ENCODE data around the gene WASF3. TPM values are rescaled to one million over a fixed set of nuclear protein-coding genes. Genes with fewer than 3 reads are reported as not detected.

WASF3 gene
- total and polyA plus RNA-seq, 10 of the 15 experiments (the other 5 are each of a cell fraction or from before 2014, with no cell fraction given): under 0.01 to 0.10 (median 0.01) TPM; not detected in 7

DNA sequence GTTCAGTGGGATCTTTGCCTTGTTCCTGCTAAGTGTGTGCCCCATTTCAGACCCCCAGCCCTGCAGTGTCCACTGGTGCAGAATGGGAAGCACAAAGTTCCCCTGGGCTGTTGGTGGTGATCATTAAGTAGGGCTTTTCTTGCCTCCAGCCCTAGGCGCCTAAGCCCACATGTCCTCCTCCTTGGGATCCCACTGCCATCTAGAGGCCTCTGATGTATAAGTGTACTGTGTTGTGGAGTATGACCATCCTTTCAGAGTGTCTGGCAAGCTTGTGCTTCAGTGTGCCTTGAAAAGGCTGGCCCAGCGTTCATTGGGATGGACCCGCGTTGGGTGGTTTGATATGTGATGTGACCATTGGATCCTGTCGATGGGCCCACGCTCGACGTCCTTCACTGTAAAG is 71.2 kb downstream of the WASF3 start:
- Histone ChIP-seq H3K27ac (ENCODE audit: control insufficient read depth, insufficient read depth) (no peak overlapping the region), H3K4me3 (no peak overlapping the region), H3K9me3 (replicated peaks; ENCODE audit: control insufficient read depth, insufficient read depth, low read length) (no peaks in the 10 kb centered on the region; the same call in 1 of the 3 replicates), H3K36me3 (ENCODE audit: control insufficient read depth in 2 of 2, insufficient read depth in 2 of 2, low read length in 1 of 2) (no peaks in the 10 kb centered on the region), H4K20me1 (ENCODE audit: control insufficient read depth, insufficient read depth) (no peaks in the 10 kb centered on the region), H3K9ac (ENCODE audit: control insufficient read depth, insufficient read depth, low read length) (no peak overlapping the region), H3K27me3 (replicated peaks in 1 of 2; ENCODE audit: control insufficient read depth in 2 of 2, insufficient read depth in 2 of 2, low read length in 1 of 2) (no peaks in the 10 kb centered on the region), H3K79me2 (ENCODE audit: control insufficient read depth, insufficient read depth, low read length) (no peaks in the 10 kb centered on the region), H2AFZ (ENCODE audit: control insufficient read depth, low read depth, low read length) (no peak overlapping the region), H3K4me2 (ENCODE audit: control insufficient read depth, insufficient read depth) (no peak overlapping the region), H3K4me1 (ENCODE audit: control insufficient read depth, insufficient read depth, low read length) (no peaks in the 10 kb centered on the region)
- ChIA-PET POLR2A (no interaction called here), SMC1A (ENCODE audit: uncharacterized antibody, unreplicated experiment) (no interaction called here), CTCF (interaction anchor here (1.5 kb wide), 1 partner anchor 444 kb away, joined by 4 read pairs; no protein-coding TSS in a partner anchor), RAD21 (ENCODE audit: unreplicated experiment) (interaction anchor here (1.0 kb wide), 1 partner anchor 70 kb away, joined by 3 read pairs; no protein-coding TSS in a partner anchor)
- no TSS peak for BruUV-seq (replicated peaks)
- intact Hi-C loops (cut with micrococcal nuclease; ENCODE audit: unreplicated experiment) (no loop called here), in situ Hi-C loops (cut with MboI) (no loop called here)
- 62% methylated on average over 8 of the region's 8 CpGs for WGBS (ENCODE audit: insufficient coverage, insufficient replicate concordance, low lambda C conversion rate, missing lambda C conversion rate)
- ATAC-seq: no peak
- FAIRE-seq: no peak
- no peak for DNase-seq (ENCODE audit: low read depth, low spot score)
- TF ChIP-seq ZBTB4 (CRISPR knock-in tag; IDR thresholded peaks at IDR 0.05) (no peak), RELA (IDR thresholded peaks at IDR 0.05; ENCODE audit: borderline replicate concordance, partially characterized antibody) (no peak), RCOR1 (conservative IDR thresholded peaks at IDR 0.05; ENCODE audit: low read depth, low read length) (no peak), MYC (IDR thresholded peaks at IDR 0.05; ENCODE audit: insufficient read depth, insufficient read length, insufficient replicate concordance, low read length, severe bottlenecking) (no peak), JUNB (IDR thresholded peaks at IDR 0.05) (no peak), HDGF (IDR thresholded peaks at IDR 0.05) (no peak), RFX5 (IDR thresholded peaks at IDR 0.05; ENCODE audit: low read depth, low read length) (no peak), CBX3 (IDR thresholded peaks at IDR 0.05; ENCODE audit: borderline replicate concordance, low read depth) (no peak), POLR2A (IDR thresholded peaks at IDR 0.05; ENCODE audit: low read depth, low read length) (no peak), GABPA (IDR thresholded peaks at IDR 0.05; ENCODE audit: low read depth) (no peak), NFYA (IDR thresholded peaks at IDR 0.05; ENCODE audit: borderline replicate concordance, low read depth, low read length) (no peak)
- TF ChIP-seq, protein P1, sequence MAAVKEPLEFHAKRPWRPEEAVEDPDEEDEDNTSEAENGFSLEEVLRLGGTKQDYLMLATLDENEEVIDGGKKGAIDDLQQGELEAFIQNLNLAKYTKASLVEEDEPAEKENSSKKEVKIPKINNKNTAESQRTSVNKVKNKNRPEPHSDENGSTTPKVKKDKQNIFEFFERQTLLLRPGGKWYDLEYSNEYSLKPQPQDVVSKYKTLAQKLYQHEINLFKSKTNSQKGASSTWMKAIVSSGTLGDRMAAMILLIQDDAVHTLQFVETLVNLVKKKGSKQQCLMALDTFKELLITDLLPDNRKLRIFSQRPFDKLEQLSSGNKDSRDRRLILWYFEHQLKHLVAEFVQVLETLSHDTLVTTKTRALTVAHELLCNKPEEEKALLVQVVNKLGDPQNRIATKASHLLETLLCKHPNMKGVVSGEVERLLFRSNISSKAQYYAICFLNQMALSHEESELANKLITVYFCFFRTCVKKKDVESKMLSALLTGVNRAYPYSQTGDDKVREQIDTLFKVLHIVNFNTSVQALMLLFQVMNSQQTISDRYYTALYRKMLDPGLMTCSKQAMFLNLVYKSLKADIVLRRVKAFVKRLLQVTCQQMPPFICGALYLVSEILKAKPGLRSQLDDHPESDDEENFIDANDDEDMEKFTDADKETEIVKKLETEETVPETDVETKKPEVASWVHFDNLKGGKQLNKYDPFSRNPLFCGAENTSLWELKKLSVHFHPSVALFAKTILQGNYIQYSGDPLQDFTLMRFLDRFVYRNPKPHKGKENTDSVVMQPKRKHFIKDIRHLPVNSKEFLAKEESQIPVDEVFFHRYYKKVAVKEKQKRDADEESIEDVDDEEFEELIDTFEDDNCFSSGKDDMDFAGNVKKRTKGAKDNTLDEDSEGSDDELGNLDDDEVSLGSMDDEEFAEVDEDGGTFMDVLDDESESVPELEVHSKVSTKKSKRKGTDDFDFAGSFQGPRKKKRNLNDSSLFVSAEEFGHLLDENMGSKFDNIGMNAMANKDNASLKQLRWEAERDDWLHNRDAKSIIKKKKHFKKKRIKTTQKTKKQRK (IDR thresholded peaks at IDR 0.05; ENCODE audit: low read depth, low read length): no peak
- TF ChIP-seq, protein P2, sequence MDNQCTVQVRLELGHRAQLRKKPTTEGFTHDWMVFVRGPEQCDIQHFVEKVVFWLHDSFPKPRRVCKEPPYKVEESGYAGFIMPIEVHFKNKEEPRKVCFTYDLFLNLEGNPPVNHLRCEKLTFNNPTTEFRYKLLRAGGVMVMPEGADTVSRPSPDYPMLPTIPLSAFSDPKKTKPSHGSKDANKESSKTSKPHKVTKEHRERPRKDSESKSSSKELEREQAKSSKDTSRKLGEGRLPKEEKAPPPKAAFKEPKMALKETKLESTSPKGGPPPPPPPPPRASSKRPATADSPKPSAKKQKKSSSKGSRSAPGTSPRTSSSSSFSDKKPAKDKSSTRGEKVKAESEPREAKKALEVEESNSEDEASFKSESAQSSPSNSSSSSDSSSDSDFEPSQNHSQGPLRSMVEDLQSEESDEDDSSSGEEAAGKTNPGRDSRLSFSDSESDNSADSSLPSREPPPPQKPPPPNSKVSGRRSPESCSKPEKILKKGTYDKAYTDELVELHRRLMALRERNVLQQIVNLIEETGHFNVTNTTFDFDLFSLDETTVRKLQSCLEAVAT (IDR thresholded peaks at IDR 0.05): no peak
- TF ChIP-seq, protein P3, sequence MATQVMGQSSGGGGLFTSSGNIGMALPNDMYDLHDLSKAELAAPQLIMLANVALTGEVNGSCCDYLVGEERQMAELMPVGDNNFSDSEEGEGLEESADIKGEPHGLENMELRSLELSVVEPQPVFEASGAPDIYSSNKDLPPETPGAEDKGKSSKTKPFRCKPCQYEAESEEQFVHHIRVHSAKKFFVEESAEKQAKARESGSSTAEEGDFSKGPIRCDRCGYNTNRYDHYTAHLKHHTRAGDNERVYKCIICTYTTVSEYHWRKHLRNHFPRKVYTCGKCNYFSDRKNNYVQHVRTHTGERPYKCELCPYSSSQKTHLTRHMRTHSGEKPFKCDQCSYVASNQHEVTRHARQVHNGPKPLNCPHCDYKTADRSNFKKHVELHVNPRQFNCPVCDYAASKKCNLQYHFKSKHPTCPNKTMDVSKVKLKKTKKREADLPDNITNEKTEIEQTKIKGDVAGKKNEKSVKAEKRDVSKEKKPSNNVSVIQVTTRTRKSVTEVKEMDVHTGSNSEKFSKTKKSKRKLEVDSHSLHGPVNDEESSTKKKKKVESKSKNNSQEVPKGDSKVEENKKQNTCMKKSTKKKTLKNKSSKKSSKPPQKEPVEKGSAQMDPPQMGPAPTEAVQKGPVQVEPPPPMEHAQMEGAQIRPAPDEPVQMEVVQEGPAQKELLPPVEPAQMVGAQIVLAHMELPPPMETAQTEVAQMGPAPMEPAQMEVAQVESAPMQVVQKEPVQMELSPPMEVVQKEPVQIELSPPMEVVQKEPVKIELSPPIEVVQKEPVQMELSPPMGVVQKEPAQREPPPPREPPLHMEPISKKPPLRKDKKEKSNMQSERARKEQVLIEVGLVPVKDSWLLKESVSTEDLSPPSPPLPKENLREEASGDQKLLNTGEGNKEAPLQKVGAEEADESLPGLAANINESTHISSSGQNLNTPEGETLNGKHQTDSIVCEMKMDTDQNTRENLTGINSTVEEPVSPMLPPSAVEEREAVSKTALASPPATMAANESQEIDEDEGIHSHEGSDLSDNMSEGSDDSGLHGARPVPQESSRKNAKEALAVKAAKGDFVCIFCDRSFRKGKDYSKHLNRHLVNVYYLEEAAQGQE (IDR thresholded peaks at IDR 0.05; ENCODE audit: low read depth, low read length): no peak
